ENCODE measurements around the gene GALNTL6. TPM values are rescaled to one million over a fixed set of nuclear protein-coding genes. Genes with fewer than 3 reads are reported as not detected.

Gene GALNTL6
- total RNA-seq, 1 donor: under 0.01 TPM

- no peaks in the 10 kb centered on the region for H3K4me1 ChIP-seq (ENCODE audit: insufficient read depth, low read length)
- no peaks in the 10 kb centered on the region for H3K27me3 ChIP-seq (ENCODE audit: insufficient read depth, low read length)
- no peak overlapping the region for H3K27ac ChIP-seq (ENCODE audit: low read depth, low read length)
- H3K79me2 ChIP-seq (ENCODE audit: insufficient read depth, low read length): no peaks in the 10 kb centered on the region
- no peak overlapping the region for H3K4me2 ChIP-seq (ENCODE audit: insufficient read depth, low read length)
- H4K20me1 ChIP-seq (ENCODE audit: insufficient read depth, low read length): no peaks in the 10 kb centered on the region
- H3K9me3 ChIP-seq (ENCODE audit: low read depth, low read length): no peaks in the 10 kb centered on the region
- H3K4me3 ChIP-seq (ENCODE audit: insufficient read depth, low read length): no peak overlapping the region
- no peak overlapping the region for H2AFZ ChIP-seq (ENCODE audit: low read length)
- no peaks in the 10 kb centered on the region for H3K36me3 ChIP-seq (ENCODE audit: insufficient read depth, low read length)
- no peak for TF ChIP-seq CTCF (IDR thresholded peaks at IDR 0.05; ENCODE audit: extremely low read depth, low read depth, low read length)
- DNase-seq (ENCODE audit: insufficient read length, low spot score, missing footprints): no peak
Measured at GRCh38 chr4:171785388-171785787, 27.8 kb upstream of the GALNTL6 start.

- Histone ChIP-seq H3K4me3 (ENCODE audit: insufficient read depth, low read length) (no peak overlapping the region), H3K4me1 (ENCODE audit: insufficient read depth, low read length) (no peaks in the 10 kb centered on the region), H3K27ac (ENCODE audit: low read depth, low read length) (no peak overlapping the region), H2AFZ (ENCODE audit: low read length) (no peak overlapping the region), H3K79me2 (ENCODE audit: insufficient read depth, low read length) (no peaks in the 10 kb centered on the region), H4K20me1 (ENCODE audit: insufficient read depth, low read length) (no peaks in the 10 kb centered on the region), H3K36me3 (ENCODE audit: insufficient read depth, low read length) (no peaks in the 10 kb centered on the region), H3K27me3 (ENCODE audit: insufficient read depth, low read length) (no peaks in the 10 kb centered on the region), H3K9me3 (ENCODE audit: low read depth, low read length) (peaks cover 3% of the 10 kb centered on the region), H3K4me2 (ENCODE audit: insufficient read depth, low read length) (no peak overlapping the region)
- no peak for DNase-seq (ENCODE audit: insufficient read length, low spot score, missing footprints)
- no peak for TF ChIP-seq CTCF (IDR thresholded peaks at IDR 0.05; ENCODE audit: extremely low read depth, low read depth, low read length)
Measured at GRCh38 chr4:171793723-171794122, 19.5 kb upstream of the GALNTL6 start.

GRCh38 chr4:171794528-171794927 lies 18.7 kb upstream of the GALNTL6 start:
- no peak for DNase-seq (ENCODE audit: insufficient read length, low spot score, missing footprints)
- Histone ChIP-seq H3K4me3 (ENCODE audit: insufficient read depth, low read length) (no peak overlapping the region), H4K20me1 (ENCODE audit: insufficient read depth, low read length) (no peaks in the 10 kb centered on the region), H3K9me3 (ENCODE audit: low read depth, low read length) (peaks cover 3% of the 10 kb centered on the region), H3K27ac (ENCODE audit: low read depth, low read length) (no peak overlapping the region), H3K79me2 (ENCODE audit: insufficient read depth, low read length) (no peaks in the 10 kb centered on the region), H2AFZ (ENCODE audit: low read length) (no peak overlapping the region), H3K4me2 (ENCODE audit: insufficient read depth, low read length) (no peak overlapping the region), H3K36me3 (ENCODE audit: insufficient read depth, low read length) (no peaks in the 10 kb centered on the region), H3K27me3 (ENCODE audit: insufficient read depth, low read length) (no peaks in the 10 kb centered on the region), H3K4me1 (ENCODE audit: insufficient read depth, low read length) (no peaks in the 10 kb centered on the region)
- TF ChIP-seq CTCF (IDR thresholded peaks at IDR 0.05; ENCODE audit: extremely low read depth, low read depth, low read length): no peak

- no peaks in the 10 kb centered on the region for H4K20me1 ChIP-seq (ENCODE audit: insufficient read depth, low read length)
Measured at GRCh38 chr4:171809854-171810253, 3.4 kb upstream of the GALNTL6 start.

More at GRCh38 chr4:171809854-171810253, 3.4 kb upstream of the GALNTL6 start:
- Histone ChIP-seq H3K9me3 (ENCODE audit: low read depth, low read length) (no peaks in the 10 kb centered on the region), H2AFZ (ENCODE audit: low read length) (no peak overlapping the region), H3K4me2 (ENCODE audit: insufficient read depth, low read length) (no peak overlapping the region), H3K4me3 (ENCODE audit: insufficient read depth, low read length) (no peak overlapping the region), H3K27me3 (ENCODE audit: insufficient read depth, low read length) (no peaks in the 10 kb centered on the region), H3K4me1 (ENCODE audit: insufficient read depth, low read length) (no peaks in the 10 kb centered on the region), H3K79me2 (ENCODE audit: insufficient read depth, low read length) (no peaks in the 10 kb centered on the region), H3K27ac (ENCODE audit: low read depth, low read length) (no peak overlapping the region), H3K36me3 (ENCODE audit: insufficient read depth, low read length) (no peaks in the 10 kb centered on the region)
- no peak for DNase-seq (ENCODE audit: insufficient read length, low spot score, missing footprints)
- no peak for TF ChIP-seq CTCF (IDR thresholded peaks at IDR 0.05; ENCODE audit: extremely low read depth, low read depth, low read length)

Measured in osteoblast (primary cell).